NCI-H128 (cell line): ENCODE results near the gene RAB35.

Experiments
- DNase-seq: peaks from one replicate; lab custom pipeline; 2025; ENCODE audit not compliant: unreplicated experiment; lab: John Stamatoyannopoulos, UW

Gene RAB35

DNA sequence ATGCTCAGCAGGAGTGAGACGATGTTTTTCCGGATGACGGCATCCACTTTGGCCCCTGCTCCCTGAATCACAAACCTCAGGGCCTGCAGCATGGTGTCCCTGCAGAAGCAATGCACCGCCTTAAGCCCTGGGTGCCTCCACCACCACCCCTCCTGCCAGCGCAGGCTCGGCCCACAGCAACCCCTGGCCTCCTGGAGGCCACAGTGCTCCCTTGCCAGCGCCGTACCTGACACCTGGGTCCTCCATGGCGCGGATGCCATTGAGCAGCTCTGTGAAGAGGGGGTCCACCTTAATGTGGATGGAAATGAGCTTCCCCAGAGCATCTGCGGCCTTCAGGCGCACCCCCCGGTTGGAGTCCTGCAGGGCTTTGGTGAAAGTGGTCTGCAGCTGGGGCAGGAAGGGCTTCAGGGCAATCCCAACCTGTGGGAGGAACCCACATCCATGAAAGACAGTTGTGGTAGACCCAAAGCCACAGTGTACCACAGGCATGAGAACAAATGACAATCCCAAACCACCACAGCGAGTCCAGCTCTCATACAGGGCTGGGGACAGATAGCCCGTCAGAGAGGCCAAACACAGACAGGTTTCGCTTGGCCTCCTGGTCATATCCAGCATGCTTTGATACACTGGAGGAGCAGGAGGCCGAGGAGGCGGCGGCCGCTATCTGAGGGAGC, 17.9 kb upstream of the RAB35 start:
- DNase-seq, result no peak

DNA sequence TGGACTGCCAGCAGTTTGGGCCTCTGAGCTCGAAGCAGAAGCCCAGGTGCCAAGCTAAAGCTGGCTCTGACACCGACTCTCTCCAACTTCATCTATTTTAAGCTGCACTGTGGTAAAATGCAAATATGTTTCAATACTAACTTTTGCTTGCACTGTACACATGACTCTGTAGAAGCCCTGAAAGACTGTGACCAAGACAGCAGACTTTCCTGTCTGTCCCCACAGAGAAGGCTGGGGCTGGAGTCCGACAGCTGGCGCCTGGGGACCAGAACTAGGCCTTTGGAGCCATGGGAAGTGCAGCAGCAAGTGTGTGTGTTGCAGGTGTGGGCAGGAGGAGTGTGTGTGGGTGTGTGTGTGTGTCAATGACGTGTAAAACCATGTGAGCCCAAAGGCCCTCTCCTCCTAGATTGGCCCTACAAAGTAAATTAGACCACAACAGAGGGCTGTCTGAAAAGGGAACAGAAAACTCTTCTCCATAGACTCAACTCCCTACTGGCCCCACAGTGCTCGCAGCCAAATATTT, 16.4 kb upstream of the RAB35 start:
- no peak for DNase-seq

DNA sequence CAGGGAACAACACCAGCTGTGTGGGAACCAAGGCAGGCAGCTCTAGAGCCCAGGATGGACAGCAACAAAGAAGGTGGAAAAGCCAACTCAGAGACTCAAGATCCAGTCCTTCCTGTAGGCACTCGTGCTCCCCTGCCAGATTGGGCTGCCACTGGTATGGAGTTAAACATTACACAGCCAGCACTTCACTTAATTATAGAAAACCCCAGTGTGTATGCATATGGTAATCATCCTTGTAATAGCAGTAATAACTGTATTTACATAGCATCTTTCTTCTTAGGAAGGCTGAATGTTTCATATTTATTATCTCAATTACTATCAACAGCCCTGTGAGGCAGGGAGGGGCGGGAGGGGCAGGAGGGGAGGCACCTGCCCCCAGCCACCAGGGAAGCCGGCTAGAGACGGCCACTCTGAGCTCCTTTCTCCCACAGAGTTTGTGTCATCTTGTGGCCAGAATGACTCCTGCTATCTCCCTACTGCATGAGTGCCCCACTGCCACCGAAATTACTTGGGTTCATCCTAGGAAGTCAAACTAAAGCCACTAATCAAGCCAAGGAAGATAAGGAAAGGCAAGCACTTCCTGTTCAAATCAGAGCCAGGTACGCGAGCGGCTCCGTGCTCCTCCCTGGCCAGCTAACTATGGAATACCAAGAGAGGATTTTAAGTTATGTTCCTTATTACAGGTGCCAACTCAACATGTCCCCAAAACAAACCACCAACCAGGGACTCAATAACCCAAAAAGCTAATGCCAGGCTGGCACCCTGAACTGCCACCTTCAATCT, 15.7 kb upstream of the RAB35 start:
- DNase-seq, result no peak

DNA sequence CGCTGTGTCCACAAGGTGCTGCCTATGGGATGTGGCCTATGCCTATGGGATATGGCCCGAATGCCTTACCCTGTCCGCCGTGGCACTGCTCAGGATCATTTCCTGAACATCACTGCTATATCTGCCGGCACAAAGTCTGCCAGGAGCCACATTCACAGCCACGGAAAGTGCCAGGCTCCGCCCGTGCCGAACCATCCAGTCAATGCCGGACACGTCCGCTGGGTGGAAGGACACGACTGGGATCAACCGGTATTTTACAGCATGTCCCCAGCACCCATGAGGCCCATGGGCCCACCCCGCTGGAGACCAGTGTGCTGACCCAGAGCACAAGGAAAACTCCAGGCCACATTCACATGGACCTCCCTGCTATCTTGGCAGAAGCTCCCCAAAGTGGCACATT, 14.6 kb upstream of the RAB35 start:
- no peak for DNase-seq

DNA sequence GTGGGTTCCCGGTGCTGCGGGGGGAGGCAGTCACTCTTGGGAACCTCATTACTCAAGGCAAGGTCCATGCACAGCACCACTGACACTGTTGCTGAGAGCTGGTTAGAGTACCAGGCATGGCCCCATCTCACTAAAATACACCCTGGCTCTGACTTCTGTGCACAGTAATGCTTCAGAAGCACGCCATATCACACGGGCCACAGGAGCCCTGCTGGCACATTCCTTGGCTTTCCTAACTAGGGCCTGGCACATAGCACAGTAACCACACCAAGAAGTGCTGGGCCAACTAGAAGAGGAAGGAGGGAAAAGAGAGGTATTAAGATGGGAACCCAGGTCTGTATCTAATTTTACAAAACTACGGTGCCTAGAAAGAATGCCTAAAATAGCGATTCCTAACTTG, 13.5 kb upstream of the RAB35 start:
- DNase-seq, result no peak

DNA sequence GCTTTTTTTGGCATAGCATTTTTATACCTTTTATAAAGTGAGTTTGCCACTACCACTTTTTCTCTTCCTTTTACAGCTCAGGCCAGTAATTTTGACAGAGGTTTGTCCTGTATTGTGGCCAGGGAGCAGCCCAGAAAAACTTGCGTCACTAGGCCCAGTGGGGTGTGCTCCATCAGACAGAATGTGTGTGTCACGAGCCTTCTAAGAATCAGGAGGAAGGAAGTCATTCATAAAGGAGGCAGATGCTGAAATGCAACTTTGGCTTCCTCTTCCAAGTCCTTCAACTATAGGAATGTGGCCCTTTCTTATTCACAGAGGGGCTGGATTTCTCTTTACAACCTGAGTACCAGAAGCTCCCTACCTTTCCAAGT, 10.1 kb upstream of the RAB35 start:
- DNase-seq, result no peak

DNA sequence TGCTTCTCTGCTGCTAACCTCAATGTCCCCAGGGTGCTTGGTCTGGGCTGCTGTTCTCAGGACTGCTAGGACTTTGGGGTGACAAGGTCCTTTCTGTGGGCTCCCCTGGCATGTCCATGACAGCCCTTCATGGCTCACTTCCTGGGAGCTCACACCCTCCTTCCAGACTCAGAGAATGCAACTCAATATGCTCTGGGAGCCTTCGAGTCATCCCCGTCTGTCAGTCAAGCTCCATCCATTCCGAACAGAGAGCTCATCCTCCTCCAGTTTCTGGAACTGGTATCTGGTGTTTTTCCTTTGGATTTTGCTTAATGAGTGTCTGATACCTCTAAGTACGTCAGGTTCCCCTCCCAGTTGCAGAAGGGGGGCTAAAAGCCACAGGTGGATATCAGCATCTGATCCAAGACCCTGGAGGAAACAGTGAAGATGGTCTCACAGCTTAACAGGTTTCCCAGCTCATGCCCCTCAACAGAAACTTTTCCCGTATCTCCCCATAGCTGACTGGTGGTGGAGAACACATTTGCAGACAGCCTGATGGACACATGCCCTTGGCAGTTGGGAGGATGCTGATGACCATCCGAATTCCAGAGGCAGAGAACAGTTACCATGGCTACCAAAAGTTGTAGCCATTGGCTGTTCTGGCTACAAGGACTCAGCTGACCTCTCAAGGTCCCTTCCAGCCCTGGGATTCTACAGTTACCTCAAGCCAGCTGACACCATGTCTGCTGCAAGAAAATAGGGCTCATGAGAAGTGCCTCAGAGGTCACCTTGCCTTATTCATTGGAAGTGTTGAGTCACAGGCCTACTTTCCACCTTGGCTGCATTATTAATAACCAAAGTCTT, 9.5 kb upstream of the RAB35 start:
- DNase-seq, result no peak

DNA sequence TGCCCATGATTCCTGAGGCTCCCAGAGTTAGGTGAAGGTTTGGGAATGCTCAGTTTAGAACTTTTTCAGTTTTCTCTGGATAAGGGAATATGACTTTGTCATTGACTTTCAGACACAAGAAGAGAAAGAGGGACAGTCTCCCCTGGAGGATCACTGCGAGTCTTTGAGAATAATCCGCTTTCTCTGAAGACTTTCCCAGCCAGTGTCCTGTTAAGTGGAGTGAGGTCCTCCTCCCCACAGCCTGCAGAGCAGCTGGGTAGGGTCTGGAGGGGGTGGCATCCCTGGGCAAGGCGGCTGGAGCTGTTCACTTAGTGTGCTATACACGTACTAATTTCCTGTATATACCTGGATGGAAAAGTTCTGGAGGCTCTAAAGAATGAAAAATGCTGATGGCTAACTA, 8.5 kb upstream of the RAB35 start:
- DNase-seq, result no peak

DNA sequence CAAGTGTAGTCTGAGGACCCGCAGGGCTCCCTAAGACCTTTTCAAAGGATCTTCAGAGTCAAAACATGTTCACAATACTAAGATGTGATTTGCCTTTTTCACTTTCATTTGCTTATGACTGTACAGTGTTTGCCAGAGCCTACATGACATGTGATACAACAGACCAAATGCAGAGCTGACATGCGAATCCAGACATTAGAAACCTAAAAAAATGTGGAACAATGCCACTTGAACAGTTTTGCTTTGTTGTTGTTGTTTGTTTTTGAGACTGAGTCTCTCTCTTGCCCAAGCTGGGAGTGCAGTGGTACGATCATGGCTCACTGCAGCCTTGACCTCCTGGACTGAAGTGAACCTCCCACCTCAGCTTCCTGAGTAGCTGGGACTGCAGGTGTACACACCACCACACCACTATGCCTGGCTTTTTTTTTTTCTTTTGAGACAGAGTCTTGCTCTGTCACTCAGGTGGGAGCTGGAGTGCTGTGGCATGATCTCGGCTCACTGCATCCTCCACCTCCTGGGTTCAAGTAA, 5.3 kb upstream of the RAB35 start:
- no peak for DNase-seq

DNA sequence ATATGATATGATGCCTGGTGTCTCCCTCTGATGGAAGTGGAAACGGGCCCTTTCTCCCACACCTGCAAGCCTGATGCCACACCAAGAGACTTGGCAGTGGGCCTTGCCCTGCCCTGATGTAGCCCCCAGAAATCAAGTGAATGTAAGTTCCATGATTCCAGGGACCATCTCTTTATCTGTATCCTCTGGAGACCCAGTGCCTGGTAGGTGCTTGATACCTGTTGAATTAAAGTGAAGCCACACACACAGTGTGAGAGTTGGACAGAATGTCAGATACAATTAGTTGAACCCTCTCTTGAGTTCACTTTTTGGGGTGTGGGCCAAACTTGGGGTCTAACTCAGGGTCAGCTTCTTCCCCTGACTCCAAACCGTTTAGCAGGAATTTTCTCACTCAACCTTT, 4.8 kb upstream of the RAB35 start:
- no peak for DNase-seq

DNA sequence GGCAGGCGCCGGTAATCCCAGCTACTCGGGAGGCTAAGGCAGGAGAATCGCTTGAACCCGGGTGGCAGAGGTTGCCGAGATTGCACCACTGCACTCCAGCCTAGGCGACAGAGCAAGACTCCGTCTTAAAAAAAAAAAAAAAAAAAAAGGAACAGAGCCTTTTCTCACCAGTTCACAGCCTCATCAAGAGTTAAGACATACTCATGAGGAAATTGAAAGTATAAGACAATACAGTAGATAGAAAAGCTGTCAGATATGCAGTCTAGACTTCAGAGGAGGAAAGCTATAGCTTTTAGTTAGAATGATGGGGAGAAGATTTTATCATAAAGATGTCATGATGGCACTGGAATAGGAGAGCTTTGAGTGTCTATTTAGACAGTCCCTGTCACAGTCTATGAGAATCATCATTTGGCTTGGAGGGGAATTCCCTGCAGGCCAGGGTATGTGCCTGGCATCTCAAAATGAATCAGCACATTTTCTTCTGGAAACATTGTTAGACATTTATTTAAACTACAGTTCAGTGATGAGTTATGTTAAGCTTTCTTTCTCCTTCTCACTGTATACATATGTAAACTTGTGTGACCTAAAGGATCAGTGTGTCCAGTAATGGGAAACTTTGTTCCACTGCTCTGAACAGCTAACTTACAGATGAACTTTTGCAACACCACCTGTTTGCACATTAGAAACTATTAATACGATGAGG, 2.9 kb upstream of the RAB35 start:
- no peak for DNase-seq

DNA sequence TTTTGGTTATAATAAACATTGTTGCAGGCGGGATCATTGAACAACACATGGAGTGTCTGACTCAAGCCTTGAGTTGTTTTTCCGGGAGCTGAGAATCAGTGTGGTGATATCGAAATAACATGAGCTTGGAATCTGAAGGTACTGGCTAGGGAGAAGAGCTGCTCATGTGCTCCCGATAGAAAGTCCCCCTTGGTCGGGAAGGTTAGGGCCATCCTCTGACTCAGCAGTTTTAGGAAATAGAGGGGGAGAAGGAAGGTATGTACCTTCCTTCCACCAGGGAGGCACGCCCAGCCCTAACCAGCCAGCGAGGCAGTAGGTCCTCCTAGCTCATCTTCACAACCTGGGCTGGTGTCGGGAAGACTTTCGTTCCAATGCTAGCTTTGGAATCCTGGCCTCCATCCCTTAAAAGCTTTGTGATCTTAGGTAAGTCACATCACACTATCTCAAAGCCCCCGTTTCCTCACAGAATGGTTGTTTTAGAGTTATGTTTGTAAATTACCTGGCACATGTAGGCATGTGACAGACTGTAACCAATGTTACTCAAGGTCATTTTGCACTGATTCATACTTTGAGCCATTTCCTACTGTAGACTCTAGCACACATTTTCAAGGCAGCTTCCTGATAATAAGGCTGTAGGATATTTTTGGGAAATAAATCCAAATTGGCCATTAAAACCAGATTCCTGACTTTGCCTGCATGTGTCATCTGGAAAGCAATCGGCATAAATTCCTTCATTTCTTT, 1.9 kb upstream of the RAB35 start:
- DNase-seq, result no peak

DNA sequence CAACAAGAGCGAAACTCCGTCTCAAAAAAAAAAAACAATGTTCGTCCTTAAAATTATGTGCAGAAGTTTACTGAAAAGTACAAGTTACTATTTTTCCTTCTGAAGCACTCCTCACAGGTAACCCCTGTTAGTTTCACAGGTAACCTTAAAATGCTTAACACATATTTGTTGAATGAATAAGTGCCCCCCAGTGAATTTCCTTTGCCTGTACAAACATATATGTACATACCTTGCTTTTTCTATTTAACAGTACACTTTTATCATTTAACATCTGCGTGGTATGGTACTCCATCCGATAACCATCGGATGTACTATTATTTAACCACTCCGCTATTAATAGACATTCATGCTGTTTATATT, 1.4 kb upstream of the RAB35 start:
- no peak for DNase-seq

DNA sequence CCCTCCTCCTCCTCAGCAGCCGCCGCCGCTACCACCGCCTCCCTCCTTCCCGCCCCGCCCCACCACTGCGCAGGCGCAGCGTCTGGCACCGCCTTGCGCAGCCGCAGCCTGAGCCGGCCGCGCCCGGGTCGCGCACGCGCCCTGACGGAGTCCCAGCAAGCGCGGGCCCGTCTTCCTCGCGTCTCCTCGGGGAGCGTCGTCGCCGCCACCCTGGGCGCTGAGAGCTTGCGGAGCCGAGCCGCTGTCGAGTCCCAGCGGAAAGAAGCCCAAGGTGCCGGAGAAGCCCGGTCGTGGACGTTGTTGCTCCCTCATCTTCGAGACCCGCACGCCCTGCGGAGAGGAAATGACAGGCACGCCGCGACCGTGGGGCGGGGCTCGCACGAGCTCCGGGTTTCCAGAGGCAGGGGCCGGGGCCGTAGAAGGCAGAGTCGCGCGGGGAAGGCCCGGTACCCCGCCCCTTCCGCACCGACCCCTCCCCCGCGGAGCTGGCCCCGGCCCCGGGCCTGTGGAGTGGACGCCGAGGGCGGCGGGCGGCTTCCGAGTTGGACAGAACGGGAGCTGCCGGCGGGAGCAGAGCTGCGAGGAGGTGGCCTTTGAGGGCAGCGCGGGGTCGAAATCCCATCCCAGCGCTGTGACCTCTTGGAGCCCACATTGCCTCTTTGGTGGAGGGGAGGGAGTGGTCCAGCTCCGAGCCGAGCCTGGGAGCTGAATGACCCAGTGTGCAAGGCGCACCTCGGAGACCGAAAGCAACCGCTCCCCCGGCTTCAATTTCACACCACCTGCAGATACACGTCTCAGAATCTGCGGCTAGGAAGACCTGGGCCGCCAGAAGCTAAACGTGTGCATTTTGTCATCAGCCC, 469 bp upstream of the RAB35 start:
- peak; percentile 70 for DNase-seq

DNA sequence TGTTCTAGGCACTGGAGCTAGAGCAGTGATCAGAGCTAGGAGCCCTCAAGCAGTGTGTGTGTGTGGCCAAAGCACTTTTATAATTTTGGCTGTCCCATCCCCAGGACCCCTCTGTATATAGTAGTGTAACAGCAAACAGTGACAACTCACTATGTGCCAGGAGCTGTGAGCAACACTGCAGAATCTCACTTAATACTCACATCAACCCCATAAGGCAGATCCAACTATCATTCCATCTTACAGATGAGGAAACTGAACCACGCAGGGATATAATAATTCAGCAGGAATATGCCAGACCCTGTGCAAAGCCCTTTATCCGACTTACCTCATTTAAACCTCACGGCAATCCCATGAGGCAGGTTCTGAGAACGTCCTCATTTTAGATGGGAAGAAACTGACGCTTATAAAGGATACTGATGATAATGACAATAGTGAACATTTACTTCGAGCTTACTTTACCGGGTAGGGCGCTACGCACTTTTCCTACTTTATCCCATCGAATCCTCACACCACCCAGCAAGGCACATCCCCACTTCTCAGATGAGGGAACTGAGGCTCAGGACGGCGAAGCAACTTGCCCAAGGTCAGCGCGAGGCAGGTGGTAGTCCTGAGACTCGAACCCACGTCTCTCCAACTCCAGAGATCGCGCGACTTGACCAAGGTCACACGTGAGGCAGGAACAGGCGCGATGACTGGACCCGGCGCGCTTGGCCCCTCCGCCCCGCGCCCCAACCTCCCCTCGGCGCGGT, 687 bp downstream of the RAB35 start:
- DNase-seq, result no peak

DNA sequence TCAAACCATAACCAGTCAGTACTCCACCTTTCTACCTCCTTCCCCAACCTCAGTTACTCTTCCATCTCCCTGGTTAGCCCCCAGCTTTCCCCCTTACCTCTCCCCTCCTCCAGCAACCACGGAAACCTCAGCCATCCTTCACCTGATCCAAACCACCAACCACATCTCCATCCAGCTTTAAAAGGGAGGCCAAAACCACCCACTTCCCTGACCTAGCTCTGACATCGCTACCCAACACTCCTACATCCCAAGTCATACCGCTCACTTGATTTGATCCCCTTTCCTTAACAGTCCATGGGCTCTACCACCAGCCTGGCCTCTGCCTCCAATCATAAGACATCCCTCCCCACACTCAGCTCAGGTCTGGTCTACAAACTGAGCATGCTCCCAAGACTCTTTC, 1.5 kb downstream of the RAB35 start:
- DNase-seq, result no peak

DNA sequence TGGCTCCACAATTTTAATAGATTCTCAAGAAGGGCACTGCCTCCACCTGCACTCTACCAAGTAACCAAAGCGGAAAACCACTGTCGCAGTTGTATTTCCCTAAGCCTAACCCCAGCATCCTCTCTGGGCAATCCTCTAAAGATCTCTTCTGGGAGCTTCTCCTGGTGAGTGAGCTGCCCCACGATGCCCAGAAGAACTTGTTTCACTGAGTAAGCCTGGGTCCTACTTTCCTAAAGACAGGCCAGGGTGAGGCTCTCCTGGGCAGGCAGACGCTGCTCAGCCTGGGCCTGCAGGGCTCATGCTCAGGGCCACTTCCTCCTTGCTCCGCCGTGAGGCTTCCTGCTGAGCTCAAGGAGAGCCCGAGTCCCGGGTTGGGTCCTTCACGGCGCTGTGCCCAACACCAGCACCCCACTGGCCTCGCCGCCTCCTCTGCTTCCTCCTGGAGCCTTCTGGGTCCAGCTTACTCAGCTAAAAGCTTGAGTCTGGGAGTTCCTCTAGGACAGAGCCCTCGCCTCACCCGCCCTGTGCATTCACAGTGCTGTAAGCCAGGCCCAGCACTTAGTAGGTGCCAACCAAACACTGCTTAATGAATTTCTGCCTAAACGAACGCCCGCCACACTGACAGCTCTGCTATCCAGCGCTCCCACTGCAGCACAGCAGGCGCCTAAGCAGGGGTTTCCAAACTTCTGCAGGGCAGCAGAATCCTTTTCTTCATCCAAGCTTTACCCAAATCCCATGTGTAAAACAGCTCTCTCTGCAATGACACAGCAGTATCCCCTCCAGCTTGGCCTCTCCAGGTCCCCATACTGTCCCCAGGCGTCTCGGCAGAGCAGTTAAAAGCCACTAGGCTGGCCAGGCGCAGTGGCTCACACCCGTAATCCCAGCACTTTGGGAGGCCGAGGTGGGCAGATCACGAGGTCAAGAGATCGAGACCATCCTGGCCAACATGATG, 5.7 kb downstream of the RAB35 start:
- no peak for DNase-seq
